Fibroblast of the aortic adventitia (primary cell): ENCODE data around the gene DNAH8. TPM values are rescaled to one million over a fixed set of nuclear protein-coding genes. Genes with fewer than 3 reads are reported as not detected.

Experiments used
- DNase-seq: peaks from one replicate; pipeline ENCODE4 v3.0.0-alpha.2; 2010; ENCODE audit warnings: low read depth
- H3K4me3 ChIP-seq: 2 replicates; pipeline ENCODE4 v1.5.1; 2011; ENCODE audit warnings: low read depth, mild to moderate bottlenecking, control low read depth, low read length, moderate library complexity
- CTCF ChIP-seq: IDR thresholded peaks from 2 replicates; pipeline ENCODE4 v1.5.1; 2011; ENCODE audit warnings: mild to moderate bottlenecking, low read length, control low read depth, inconsistent platforms; ENCODE audit not compliant: insufficient read depth
- total RNA-seq: library from RNA; depleted of rRNA; stranded (reverse); fragments of >200 nt; gene quantifications from 2 replicates; pipeline ENCODE4 v1.2.3, GENCODE V29; 2012; ENCODE audit warnings: low replicate concordance

DNAH8 gene
- total RNA-seq, 1 donor = not detected

GRCh38 chr6:39053016-39053624 is 338.0 kb downstream of the DNAH8 start:
- TF ChIP-seq CTCF = no peak
- no peak overlapping the region for H3K4me3 ChIP-seq
- no peak for DNase-seq

- TF ChIP-seq CTCF = no peak
- no peak for DNase-seq
- no peak overlapping the region for H3K4me3 ChIP-seq
Measured at GRCh38 chr6:39053854-39054576, 338.9 kb downstream of the DNAH8 start.

- no peak for TF ChIP-seq CTCF
- DNase-seq = no peak
Measured at GRCh38 chr6:39054577-39055142, 339.5 kb downstream of the DNAH8 start.

GRCh38 chr6:39055661-39056060 is 340.6 kb downstream of the DNAH8 start:
- DNase-seq = no peak
- TF ChIP-seq CTCF = no peak
- no peak overlapping the region for H3K4me3 ChIP-seq

More at GRCh38 chr6:39054577-39055142, 339.5 kb downstream of the DNAH8 start:
- no peak overlapping the region for H3K4me3 ChIP-seq

GRCh38 chr6:39056191-39056590 is 341.1 kb downstream of the DNAH8 start:
- no peak for TF ChIP-seq CTCF
- no peak overlapping the region for H3K4me3 ChIP-seq
- no peak for DNase-seq

- H3K4me3 ChIP-seq = no peak overlapping the region
- DNase-seq = no peak
Measured at GRCh38 chr6:39056681-39057080, 341.6 kb downstream of the DNAH8 start.

More at GRCh38 chr6:39056681-39057080, 341.6 kb downstream of the DNAH8 start:
- no peak for TF ChIP-seq CTCF
